Measurements from ENCODE around the gene BICRAL. TPM values are rescaled to one million over a fixed set of nuclear protein-coding genes. Genes with fewer than 3 reads are reported as not detected.
"Not testable (repeated sequence)": the region's sequence is repeated elsewhere in the genome, so short reads cannot be mapped to it uniquely, and the experiment has no call there.

The BICRAL gene
- total RNA-seq, 1 experiment from 2014 or later = 4.8 TPM

DNA sequence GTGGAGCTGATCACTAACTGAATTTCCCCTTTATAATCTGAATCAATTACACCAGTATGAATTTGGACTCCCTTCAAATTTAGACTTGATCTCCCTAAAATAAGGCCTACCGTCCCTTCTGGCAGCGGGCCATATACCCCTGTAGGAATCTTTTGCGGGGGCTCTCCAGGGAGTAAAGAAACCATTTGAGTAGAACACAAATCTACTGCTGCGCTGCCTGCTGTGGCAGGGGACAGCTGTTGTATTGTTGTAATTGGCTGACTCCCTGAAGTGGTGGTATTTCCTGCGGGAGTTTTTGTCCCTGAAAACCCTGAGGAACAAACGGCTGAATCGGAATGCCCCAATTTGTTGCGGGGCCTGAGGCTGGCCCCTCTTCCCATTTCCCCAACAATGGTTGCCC lies 118.0 kb downstream of the BICRAL start:
- Histone ChIP-seq H3K27me3 (no peaks in the 10 kb centered on the region), H3K27ac (peak overlapping the region; percentile 59), H3K36me3 (no peaks in the 10 kb centered on the region), H3K9me3 (replicated peaks) (no peaks in the 10 kb centered on the region), H3K4me1 (peaks cover 13% of the 10 kb centered on the region), H3K4me3 (peak overlapping the region; percentile 31)
- peak; percentile 72 to 83 for DNase-seq

GRCh38 chr6:42901538-42901957 lies 119.7 kb downstream of the BICRAL start:
- Histone ChIP-seq H3K9me3 (replicated peaks) (no peaks in the 10 kb centered on the region), H3K27ac (no peak overlapping the region), H3K36me3 (no peaks in the 10 kb centered on the region), H3K4me1 (peaks cover 13% of the 10 kb centered on the region), H3K4me3 (no peak overlapping the region), H3K27me3 (no peaks in the 10 kb centered on the region)
- peak; percentile 78 to 94 for DNase-seq

DNA sequence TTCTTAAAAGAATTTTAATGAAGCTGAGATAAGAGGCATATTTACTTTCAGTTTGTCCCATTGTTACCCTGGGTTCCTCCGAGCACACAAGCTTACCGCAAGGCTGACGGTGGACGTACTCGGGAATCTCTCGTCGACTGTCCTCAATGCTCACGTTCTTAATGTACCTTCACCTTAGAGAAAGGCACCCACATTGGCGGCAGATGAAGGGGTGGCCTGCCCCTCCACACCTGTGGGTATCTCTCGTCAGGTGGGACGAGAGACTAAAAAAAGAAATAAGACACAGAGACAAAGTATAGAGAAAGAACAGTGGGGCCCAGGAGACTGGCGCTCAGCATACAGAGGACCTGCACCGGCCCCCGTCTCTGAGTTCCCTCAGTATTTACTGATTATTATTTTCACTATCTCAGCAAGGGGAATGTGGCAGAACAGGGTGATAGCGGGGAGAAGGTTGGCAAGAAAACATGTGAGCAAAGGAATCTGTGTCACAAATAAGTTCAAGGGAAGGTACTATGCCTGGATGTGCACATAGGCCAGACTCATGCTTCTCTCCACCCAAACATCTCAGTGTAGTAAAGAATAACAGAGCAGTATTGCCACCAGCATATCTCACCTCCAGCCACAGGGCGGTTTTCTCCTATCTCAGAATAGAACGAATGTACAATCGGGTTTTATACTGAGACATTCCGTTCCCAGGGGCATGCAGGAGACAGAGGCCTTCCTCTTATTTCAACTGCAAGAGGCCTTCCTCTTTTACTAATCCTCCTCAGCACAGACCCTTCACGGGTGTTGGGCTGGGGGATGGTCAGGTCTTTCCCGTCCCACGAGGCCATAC lies 120.8 kb downstream of the BICRAL start:
- H3K27me3 ChIP-seq; DNase-seq; H3K27ac ChIP-seq; H3K4me1 ChIP-seq; H3K4me3 ChIP-seq; H3K9me3 ChIP-seq (replicated peaks); H3K36me3 ChIP-seq: not testable (repeated sequence)

DNA sequence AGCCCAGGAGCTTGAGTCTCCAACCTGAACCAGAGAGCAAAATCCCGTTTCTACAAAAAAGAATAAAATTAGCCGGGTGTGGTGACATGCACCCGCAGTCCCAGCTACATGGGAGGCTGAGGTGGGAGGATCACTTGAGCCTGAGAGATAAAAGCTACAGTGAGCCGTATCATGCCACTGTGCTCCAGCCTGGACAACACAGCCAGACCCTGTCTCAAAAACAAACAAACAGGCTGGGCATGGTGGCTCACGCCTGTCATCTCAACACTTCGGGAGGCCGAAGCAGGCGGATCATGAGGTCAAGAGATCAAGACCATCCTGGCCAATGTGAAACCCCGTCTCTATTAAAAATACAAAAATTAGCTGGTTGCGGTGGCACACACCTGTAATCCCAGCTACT lies 122.6 kb downstream of the BICRAL start:
- no peaks in the 10 kb centered on the region for H3K9me3 ChIP-seq (replicated peaks)
- no peak for DNase-seq
- no peaks in the 10 kb centered on the region for H3K27me3 ChIP-seq

GRCh38 chr6:42907336-42907735 lies 125.5 kb downstream of the BICRAL start:
- no peak for DNase-seq

More for the DNA sequence above, 122.6 kb downstream of the BICRAL start:
- H3K36me3 ChIP-seq = no peaks in the 10 kb centered on the region
- no peak overlapping the region for H3K27ac ChIP-seq
- H3K4me1 ChIP-seq = peaks cover 7% of the 10 kb centered on the region; the same call in 1 of the 2 replicates
- H3K4me3 ChIP-seq = no peak overlapping the region

DNA sequence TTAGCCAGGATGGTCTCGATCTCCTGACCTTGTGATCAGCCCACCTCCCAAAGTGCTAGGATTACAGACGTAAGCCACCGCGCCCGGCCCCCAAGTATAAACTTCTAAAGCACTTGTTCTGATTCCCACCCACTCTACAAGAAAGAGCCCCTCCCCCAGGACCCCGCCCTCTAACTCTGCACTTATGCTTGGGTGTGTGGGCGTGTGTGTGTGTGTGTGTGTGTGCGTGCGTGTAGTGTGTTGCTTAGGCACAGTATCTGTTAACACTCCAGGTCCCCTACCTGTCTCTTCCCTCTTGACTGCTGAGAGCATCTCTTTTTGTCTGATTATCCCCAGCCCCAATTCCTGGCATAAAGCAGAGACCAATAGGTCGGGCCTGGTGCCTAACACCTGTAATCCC lies 128.0 kb downstream of the BICRAL start:
- Histone ChIP-seq H3K9me3 (replicated peaks) (no peaks in the 10 kb centered on the region), H3K36me3 (no peaks in the 10 kb centered on the region), H3K27me3 (no peaks in the 10 kb centered on the region), H3K4me3 (no peak overlapping the region), H3K27ac (no peak overlapping the region), H3K4me1 (no peaks in the 10 kb centered on the region)
- DNase-seq = no peak

More at GRCh38 chr6:42907336-42907735, 125.5 kb downstream of the BICRAL start:
- Histone ChIP-seq H3K36me3 (no peaks in the 10 kb centered on the region), H3K27me3 (no peaks in the 10 kb centered on the region), H3K9me3 (replicated peaks) (no peaks in the 10 kb centered on the region), H3K4me3 (no peak overlapping the region), H3K27ac (no peak overlapping the region), H3K4me1 (no peaks in the 10 kb centered on the region)

DNA sequence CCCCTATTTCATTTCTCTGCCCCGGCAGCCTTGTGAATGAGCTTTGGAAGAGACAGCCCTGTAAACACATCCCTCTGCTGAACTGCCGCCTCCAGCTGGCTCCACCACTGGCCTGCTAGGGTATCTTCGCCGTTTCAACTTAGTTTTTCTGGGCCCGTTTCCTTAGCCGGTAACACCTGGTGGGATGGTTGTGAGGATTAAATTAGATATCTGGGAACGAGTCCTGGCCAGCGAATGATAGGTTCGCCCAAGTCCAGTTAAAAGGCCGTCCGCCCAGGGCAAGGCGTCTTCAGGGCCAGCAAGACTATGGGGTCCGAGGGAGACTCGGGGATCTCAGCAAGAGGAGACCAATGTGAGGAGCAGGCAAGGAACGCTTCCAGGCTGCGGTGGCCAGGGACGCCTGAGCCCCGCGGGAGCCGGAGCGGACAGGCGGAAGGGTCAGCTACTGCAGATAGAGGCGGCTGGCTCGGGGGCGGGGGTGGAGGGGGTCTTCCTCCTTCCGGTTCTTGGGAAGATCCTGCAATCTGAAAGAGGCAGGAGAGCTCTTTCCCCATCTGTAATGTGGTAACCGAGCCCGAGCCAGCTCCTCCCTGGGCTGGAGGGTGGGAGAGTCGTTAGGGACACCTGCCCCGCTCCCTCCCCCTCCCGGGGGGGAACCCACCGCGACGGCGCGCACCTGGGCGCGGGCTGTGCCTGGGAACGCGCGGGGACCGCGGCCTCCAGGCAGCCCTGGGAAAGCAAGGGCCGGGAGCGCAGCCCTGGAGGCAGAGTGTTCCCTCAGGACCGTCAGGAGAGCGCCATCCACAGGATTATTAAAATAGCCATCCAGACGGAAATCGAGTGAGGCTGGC lies 129.5 kb downstream of the BICRAL start:
- no peaks in the 10 kb centered on the region for H3K4me1 ChIP-seq
- no peak for DNase-seq
- H3K27ac ChIP-seq = no peak overlapping the region
- no peaks in the 10 kb centered on the region for H3K27me3 ChIP-seq
- H3K9me3 ChIP-seq (replicated peaks) = no peaks in the 10 kb centered on the region
- H3K4me3 ChIP-seq = no peak overlapping the region
- no peaks in the 10 kb centered on the region for H3K36me3 ChIP-seq

- DNase-seq = no peak
Measured at GRCh38 chr6:42914546-42914945, 132.7 kb downstream of the BICRAL start.

DNA sequence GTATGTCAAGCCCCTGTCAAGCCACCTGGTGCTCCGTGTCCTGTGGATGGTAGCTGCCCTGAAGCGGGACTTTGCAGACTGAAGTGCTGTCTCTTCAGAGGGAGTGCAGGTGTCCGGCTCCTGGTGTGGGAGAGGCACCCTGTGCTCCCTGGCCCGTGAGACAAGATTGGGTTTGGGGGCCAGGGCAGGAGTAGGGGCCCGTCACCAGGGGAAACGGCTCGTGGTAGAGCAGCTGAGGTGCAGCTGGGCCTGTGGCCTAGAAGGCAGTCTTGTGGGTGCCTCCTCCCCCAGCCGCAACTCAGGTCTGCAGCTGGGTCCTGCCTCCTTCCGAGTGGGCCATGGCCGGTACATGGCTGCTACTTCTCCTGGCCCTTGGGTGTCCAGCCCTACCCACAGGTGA lies 133.9 kb downstream of the BICRAL start, which contains the start of gene PTCRA:
Gene PTCRA (plus strand): TSS at position 322 of the 400 bp plus-strand sequence. CDS start 17 bp downstream, at position 339.
- Histone ChIP-seq H3K36me3 (no peaks in the 10 kb centered on the region), H3K27me3 (no peaks in the 10 kb centered on the region), H3K9me3 (replicated peaks) (no peaks in the 10 kb centered on the region), H3K4me3 (no peak within 1 kb of the TSS), H3K4me1 (no peaks in the 10 kb centered on the region), H3K27ac (no peak within 1 kb of the TSS)
- no peak for DNase-seq

More at GRCh38 chr6:42914546-42914945, 132.7 kb downstream of the BICRAL start:
- Histone ChIP-seq H3K27ac (no peak overlapping the region), H3K9me3 (replicated peaks) (no peaks in the 10 kb centered on the region), H3K27me3 (no peaks in the 10 kb centered on the region), H3K36me3 (no peaks in the 10 kb centered on the region), H3K4me1 (no peaks in the 10 kb centered on the region), H3K4me3 (no peak overlapping the region)

- Histone ChIP-seq H3K4me3 (no peak overlapping the region), H3K9me3 (replicated peaks) (no peaks in the 10 kb centered on the region), H3K36me3 (no peaks in the 10 kb centered on the region), H3K27me3 (no peaks in the 10 kb centered on the region), H3K4me1 (no peaks in the 10 kb centered on the region), H3K27ac (no peak overlapping the region)
- no peak for DNase-seq
Measured at GRCh38 chr6:42916288-42916687, 134.4 kb downstream of the BICRAL start.

Other genes with a start within 250 kb of the BICRAL start
- gene UBR2, start 218.0 kb upstream of the BICRAL start, total RNA-seq (2014; rRNA removed; shearing (Covaris generic)) = 26.1 and 27.4 TPM in 2 replicates
- gene PRPH2, start 59.5 kb upstream of the BICRAL start, total RNA-seq (2014; rRNA removed; shearing (Covaris generic)) = 1.9 and 2.1 TPM in 2 replicates
- gene TBCC, start 35.9 kb upstream of the BICRAL start, total RNA-seq (2014; rRNA removed; shearing (Covaris generic)) = 34.1 and 38.0 TPM in 2 replicates
- gene RPL7L1, start 97.6 kb downstream of the BICRAL start, total RNA-seq (2014; rRNA removed; shearing (Covaris generic)) = 140 and 147 TPM in 2 replicates
- not detected in 2 replicates for gene PTCRA, start 134.0 kb downstream of the BICRAL start, total RNA-seq (2014; rRNA removed; shearing (Covaris generic))
- gene CNPY3, start 147.4 kb downstream of the BICRAL start, total RNA-seq (2014; rRNA removed; shearing (Covaris generic)) = 40.9 and 45.3 TPM in 2 replicates
- gene GNMT, start 178.7 kb downstream of the BICRAL start, total RNA-seq (2014; rRNA removed; shearing (Covaris generic)) = 0.15 TPM in 1 of 2 replicates, not detected in the other
- gene PEX6, start 197.1 kb downstream of the BICRAL start, total RNA-seq (2014; rRNA removed; shearing (Covaris generic)) = 11.4 and 11.5 TPM in 2 replicates
- 70.2 and 71.9 TPM in 2 replicates for gene PPP2R5D, start 202.5 kb downstream of the BICRAL start, total RNA-seq (2014; rRNA removed; shearing (Covaris generic))
- gene MEA1, start 231.9 kb downstream of the BICRAL start, total RNA-seq (2014; rRNA removed; shearing (Covaris generic)) = 67.6 and 81.1 TPM in 2 replicates
- 115 and 123 TPM in 2 replicates for gene KLHDC3, start 232.2 kb downstream of the BICRAL start, total RNA-seq (2014; rRNA removed; shearing (Covaris generic))
- gene RRP36, start 239.6 kb downstream of the BICRAL start, total RNA-seq (2014; rRNA removed; shearing (Covaris generic)) = 95.4 and 95.8 TPM in 2 replicates

All from SJCRH30 (cell line).